PFSK-1 (cell line): Measurements from ENCODE around the gene DAAM2.

Experiments
- FOXP2 ChIP-seq: optimal IDR thresholded peaks from 2 replicates; pipeline ENCODE3; 2011; ENCODE audit warnings: borderline replicate concordance, control low read depth, inconsistent platforms; ENCODE audit not compliant: insufficient read depth; ENCODE audit errors: extremely low read length, extremely low read depth
- POLR2AphosphoS5 ChIP-seq: IDR thresholded peaks from 2 replicates; pipeline ENCODE4 v1.6.1; 2012; ENCODE audit warnings: low read depth, mild to moderate bottlenecking, control low read depth, low read length, moderate library complexity
- SIN3A ChIP-seq: IDR thresholded peaks from 2 replicates; pipeline ENCODE4 v1.6.1; 2012; ENCODE audit warnings: mild to moderate bottlenecking, low read length, moderate library complexity, borderline replicate concordance; ENCODE audit not compliant: insufficient read depth
- TAF1 ChIP-seq: IDR thresholded peaks from 2 replicates; pipeline ENCODE4 v1.6.1; 2012; ENCODE audit warnings: low read length, control low read depth, borderline replicate concordance; ENCODE audit not compliant: insufficient read depth
- TF ChIP-seq, protein P1 (sequence below), 2 experiments: IDR thresholded peaks; 2 replicates each; pipeline versions ENCODE4 v1.6.1 to v1.8.0; 2011 to 2012; ENCODE audit warnings: low read depth in 2 of 2, low read length in 2 of 2, control low read depth in 1 of 2, inconsistent platforms in 1 of 2, mild to moderate bottlenecking in 1 of 2, moderate library complexity in 1 of 2; ENCODE audit not compliant: insufficient read depth in 1 of 2

DNA sequence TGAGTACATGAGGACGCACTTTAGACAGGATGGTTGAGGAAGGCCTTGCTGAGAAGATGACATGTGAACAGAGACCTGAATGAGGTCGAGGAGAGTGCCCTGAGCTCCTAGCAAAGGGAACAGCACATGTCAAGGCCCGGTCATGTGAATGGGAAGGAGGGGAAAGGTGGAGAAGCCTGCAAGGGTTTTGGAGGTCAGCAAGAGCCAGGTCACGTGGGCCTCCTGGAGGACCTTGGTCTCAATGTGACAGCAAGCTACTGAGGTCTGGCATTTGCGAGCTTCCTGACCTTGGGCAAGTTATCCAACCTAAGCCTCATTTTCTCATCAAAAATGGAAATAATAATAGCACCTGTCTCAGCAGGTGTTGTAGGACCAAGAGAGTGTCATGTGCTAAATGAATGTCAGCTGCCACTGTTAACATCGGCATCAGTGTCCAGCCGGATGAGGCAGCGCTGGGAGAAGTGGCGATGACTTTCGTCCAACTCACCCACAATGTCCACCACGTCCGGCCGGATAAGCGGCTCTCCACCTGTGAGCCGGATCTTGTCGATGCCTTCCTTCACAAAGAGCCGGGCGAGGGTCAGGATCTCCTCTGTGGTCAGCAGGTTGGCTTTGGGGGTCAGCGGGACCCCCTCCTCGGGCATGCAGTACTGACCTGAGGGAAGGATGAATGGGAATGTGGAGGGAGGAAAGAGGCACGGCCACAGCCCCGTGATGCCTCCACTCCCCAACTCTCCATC is 133.2 kb downstream of the DAAM2 start:
- TF ChIP-seq SIN3A: no peak
- TF ChIP-seq, protein P1, sequence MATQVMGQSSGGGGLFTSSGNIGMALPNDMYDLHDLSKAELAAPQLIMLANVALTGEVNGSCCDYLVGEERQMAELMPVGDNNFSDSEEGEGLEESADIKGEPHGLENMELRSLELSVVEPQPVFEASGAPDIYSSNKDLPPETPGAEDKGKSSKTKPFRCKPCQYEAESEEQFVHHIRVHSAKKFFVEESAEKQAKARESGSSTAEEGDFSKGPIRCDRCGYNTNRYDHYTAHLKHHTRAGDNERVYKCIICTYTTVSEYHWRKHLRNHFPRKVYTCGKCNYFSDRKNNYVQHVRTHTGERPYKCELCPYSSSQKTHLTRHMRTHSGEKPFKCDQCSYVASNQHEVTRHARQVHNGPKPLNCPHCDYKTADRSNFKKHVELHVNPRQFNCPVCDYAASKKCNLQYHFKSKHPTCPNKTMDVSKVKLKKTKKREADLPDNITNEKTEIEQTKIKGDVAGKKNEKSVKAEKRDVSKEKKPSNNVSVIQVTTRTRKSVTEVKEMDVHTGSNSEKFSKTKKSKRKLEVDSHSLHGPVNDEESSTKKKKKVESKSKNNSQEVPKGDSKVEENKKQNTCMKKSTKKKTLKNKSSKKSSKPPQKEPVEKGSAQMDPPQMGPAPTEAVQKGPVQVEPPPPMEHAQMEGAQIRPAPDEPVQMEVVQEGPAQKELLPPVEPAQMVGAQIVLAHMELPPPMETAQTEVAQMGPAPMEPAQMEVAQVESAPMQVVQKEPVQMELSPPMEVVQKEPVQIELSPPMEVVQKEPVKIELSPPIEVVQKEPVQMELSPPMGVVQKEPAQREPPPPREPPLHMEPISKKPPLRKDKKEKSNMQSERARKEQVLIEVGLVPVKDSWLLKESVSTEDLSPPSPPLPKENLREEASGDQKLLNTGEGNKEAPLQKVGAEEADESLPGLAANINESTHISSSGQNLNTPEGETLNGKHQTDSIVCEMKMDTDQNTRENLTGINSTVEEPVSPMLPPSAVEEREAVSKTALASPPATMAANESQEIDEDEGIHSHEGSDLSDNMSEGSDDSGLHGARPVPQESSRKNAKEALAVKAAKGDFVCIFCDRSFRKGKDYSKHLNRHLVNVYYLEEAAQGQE (IDR thresholded peaks at IDR 0.05; ENCODE audit: insufficient read depth in 1 of 2, low read depth in 2 of 2, low read length in 2 of 2): no peak
- no peak for TF ChIP-seq TAF1
- no peak for TF ChIP-seq POLR2AphosphoS5
- TF ChIP-seq FOXP2: no peak
